NCI-H146 treated with DMSO at 0.1 percent for 48 hours (cell line): ENCODE data around the gene PNN.

Source experiments
- DNase-seq: peaks from one replicate; lab custom pipeline; 2025; ENCODE audit not compliant: unreplicated experiment; lab: John Stamatoyannopoulos, UW

The PNN gene

GRCh38 chr14:39228509-39229221 is 53.6 kb downstream of the PNN start:
- DNase-seq = no peak

- DNase-seq = no peak
Measured at GRCh38 chr14:39229222-39229543, 54.1 kb downstream of the PNN start.

- no peak for DNase-seq
Measured at GRCh38 chr14:39229601-39230110, 54.6 kb downstream of the PNN start.

- DNase-seq = no peak
Measured at GRCh38 chr14:39230416-39231035, 55.5 kb downstream of the PNN start.

GRCh38 chr14:39231751-39232553 is 56.9 kb downstream of the PNN start:
- DNase-seq = peak; percentile 4
